ENCODE results near the gene INIP. TPM values are rescaled to one million over a fixed set of nuclear protein-coding genes. Genes with fewer than 3 reads are reported as not detected.
A peak's percentile ranks its signal among the peaks of the same experiment; 100 is the strongest.
"Not testable (repeated sequence)": the region's sequence is repeated elsewhere in the genome, so short reads cannot be mapped to it uniquely, and the experiment has no call there.

Gene INIP
- total RNA-seq, 5 donors from 2014 or later (not counting 1 experiment from before 2014, with no cell fraction given) = 13.6 to 27.4 (median 22.6) TPM

DNA sequence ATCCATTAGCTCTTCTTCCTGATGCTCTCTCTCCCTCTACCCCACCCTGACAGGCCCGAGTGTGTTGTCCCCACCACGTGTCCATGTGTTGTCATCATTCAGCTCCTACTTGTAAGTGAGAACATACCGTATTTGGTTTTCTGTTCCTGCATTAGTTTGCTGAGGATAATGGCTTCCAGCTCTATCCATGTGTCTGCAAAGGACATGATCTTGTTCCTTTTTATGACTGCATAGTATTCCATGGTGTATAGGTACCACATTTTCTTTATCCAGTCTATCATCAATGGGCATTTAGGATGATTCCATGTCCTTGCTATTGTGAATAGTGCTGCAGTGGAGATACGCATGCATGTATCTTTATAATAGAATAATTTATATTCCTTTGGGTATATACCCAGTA is 44.7 kb downstream of the INIP start:
- not testable (repeated sequence) for H3K27me3 ChIP-seq (replicated peaks in 1 of 2; ENCODE audit: control insufficient read depth in 2 of 2, extremely low read depth in 1 of 2, insufficient read depth in 2 of 2, low read length in 1 of 2); H3K27me3 Mint-ChIP-seq; H3K4me1 ChIP-seq (ENCODE audit: control insufficient read depth in 1 of 2, extremely low read depth in 1 of 2, insufficient read depth in 2 of 2, low read length in 2 of 2); H3K9me3 Mint-ChIP-seq; H3K9me3 ChIP-seq; H3K27ac Mint-ChIP-seq; H3K27ac ChIP-seq (ENCODE audit: low read length); H3K4me1 Mint-ChIP-seq; H3K36me3 ChIP-seq (ENCODE audit: control insufficient read depth in 2 of 2, extremely low read depth in 1 of 2, insufficient read depth in 1 of 2, low read length in 1 of 2); DNase-seq; H3K4me3 Mint-ChIP-seq; H3K4me3 ChIP-seq (ENCODE audit: control insufficient read depth in 1 of 2, extremely low read depth in 1 of 2, low read length in 1 of 2); H3K36me3 Mint-ChIP-seq; ATAC-seq (replicated peaks in 1 of 4)
- WGBS (ENCODE audit: insufficient coverage) = no CpG with 5 or more reads among the region's 4 CpGs
- ChIA-PET CTCF (interaction anchor here in 1 of 2 donors (0.6 kb wide), 1 partner anchor 543 kb away, joined by 7 read pairs; no protein-coding TSS in a partner anchor), POLR2A (interaction anchor here (0.6 to 0.8 kb wide), 2 partner anchors 188 to 231 kb away, joined by 5 read pairs; no protein-coding TSS in a partner anchor)

DNA sequence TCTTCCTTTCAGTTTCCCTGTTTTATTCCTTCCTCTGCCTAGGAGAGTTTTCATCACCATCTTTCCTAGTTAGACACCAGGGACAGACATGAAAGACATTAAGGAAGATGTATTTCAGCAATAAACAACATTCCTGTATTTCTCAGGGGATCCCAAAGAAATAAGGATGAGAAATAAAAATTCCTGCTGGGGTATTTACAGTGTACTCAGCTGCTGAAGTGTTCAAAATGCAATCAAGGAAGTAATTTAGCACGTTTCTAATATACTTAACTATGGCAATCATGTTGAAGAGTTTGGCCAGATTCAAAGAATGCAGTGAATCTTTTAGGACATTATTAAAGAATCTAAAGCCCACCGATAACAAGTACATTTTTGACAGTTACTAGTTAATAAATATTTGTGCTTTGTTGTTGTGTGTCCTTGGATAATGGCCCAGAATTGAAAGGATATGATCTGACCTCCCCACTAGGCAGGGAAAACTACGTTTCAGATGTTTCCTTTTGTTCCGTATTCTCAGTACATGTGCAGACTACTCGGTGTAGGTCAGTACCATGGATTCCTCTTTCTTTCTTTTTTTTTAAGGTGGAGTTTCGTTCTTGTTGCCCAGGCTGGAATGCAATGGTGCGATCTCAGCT is 46.8 kb downstream of the INIP start:
- WGBS (ENCODE audit: insufficient coverage) = 92% methylated on average over 2 of the region's 7 CpGs
- no peaks in the 10 kb centered on the region for H3K36me3 ChIP-seq (ENCODE audit: control insufficient read depth in 2 of 2, extremely low read depth in 1 of 2, insufficient read depth in 1 of 2, low read length in 1 of 2)
- H3K4me1 Mint-ChIP-seq = no peaks in the 10 kb centered on the region
- no peak for DNase-seq
- H3K27me3 Mint-ChIP-seq = peaks cover 0 to 3% of the 10 kb centered on the region in 2 donors
- H3K9me3 ChIP-seq = no peaks in the 10 kb centered on the region
- ATAC-seq (replicated peaks in 1 of 4) = no peak
- no peak overlapping the region for H3K27ac ChIP-seq (ENCODE audit: low read length)
- POLR2A ChIA-PET = no interaction called here
- H3K27me3 ChIP-seq (replicated peaks in 1 of 2; ENCODE audit: control insufficient read depth in 2 of 2, extremely low read depth in 1 of 2, insufficient read depth in 2 of 2, low read length in 1 of 2) = no peaks in the 10 kb centered on the region
- H3K36me3 Mint-ChIP-seq = no peaks in the 10 kb centered on the region
- H3K4me1 ChIP-seq (ENCODE audit: control insufficient read depth in 1 of 2, extremely low read depth in 1 of 2, insufficient read depth in 2 of 2, low read length in 2 of 2) = no peaks in the 10 kb centered on the region
- CTCF ChIA-PET = no interaction called here
- H3K9me3 Mint-ChIP-seq = no peaks in the 10 kb centered on the region
- no peak overlapping the region for H3K27ac Mint-ChIP-seq
- no peak overlapping the region for H3K4me3 Mint-ChIP-seq
- H3K4me3 ChIP-seq (ENCODE audit: control insufficient read depth in 1 of 2, extremely low read depth in 1 of 2, low read length in 1 of 2) = no peak overlapping the region

DNA sequence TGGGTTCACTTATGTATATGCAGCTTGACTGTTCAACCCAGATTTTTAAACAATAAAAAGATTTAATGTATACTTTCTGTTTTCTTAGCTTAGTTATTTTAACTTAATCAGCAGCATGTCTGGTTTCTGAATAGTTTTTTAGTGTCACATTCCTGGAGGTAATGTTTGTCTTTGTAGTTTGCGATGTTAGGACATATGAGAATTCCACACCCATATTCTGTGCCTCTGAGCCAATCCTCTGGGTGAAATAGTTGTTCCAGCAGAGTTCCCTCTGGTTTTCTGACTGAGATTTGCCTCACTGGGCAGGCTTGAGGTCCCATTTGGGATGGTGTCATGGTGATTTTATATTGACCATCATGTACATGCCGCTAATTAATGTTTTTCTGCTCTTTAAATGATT is 48.6 kb downstream of the INIP start:
- no peaks in the 10 kb centered on the region for H3K9me3 Mint-ChIP-seq
- WGBS (ENCODE audit: insufficient coverage) = no CpG with 5 or more reads among the region's 2 CpGs
- H3K27me3 Mint-ChIP-seq = peaks cover 0 to 3% of the 10 kb centered on the region in 2 donors
- H3K4me3 Mint-ChIP-seq = no peak overlapping the region
- H3K4me1 Mint-ChIP-seq = no peaks in the 10 kb centered on the region
- no peaks in the 10 kb centered on the region for H3K36me3 Mint-ChIP-seq
- no peaks in the 10 kb centered on the region for H3K27me3 ChIP-seq (replicated peaks in 1 of 2; ENCODE audit: control insufficient read depth in 2 of 2, extremely low read depth in 1 of 2, insufficient read depth in 2 of 2, low read length in 1 of 2)
- no peak overlapping the region for H3K27ac Mint-ChIP-seq
- ATAC-seq (replicated peaks in 1 of 4) (no peak), DNase-seq (no peak)
- H3K4me3 ChIP-seq (ENCODE audit: control insufficient read depth in 1 of 2, extremely low read depth in 1 of 2, low read length in 1 of 2) = no peak overlapping the region
- ChIA-PET CTCF (interaction anchor here (0.6 kb wide), 2 partner anchors 9 to 368 kb away, joined by 3 read pairs; no protein-coding TSS in a partner anchor), POLR2A (no interaction called here)
- H3K27ac ChIP-seq (ENCODE audit: low read length) = no peak overlapping the region
- no peaks in the 10 kb centered on the region for H3K9me3 ChIP-seq
- H3K4me1 ChIP-seq (ENCODE audit: control insufficient read depth in 1 of 2, extremely low read depth in 1 of 2, insufficient read depth in 2 of 2, low read length in 2 of 2) = no peaks in the 10 kb centered on the region
- no peaks in the 10 kb centered on the region for H3K36me3 ChIP-seq (ENCODE audit: control insufficient read depth in 2 of 2, extremely low read depth in 1 of 2, insufficient read depth in 1 of 2, low read length in 1 of 2)

DNA sequence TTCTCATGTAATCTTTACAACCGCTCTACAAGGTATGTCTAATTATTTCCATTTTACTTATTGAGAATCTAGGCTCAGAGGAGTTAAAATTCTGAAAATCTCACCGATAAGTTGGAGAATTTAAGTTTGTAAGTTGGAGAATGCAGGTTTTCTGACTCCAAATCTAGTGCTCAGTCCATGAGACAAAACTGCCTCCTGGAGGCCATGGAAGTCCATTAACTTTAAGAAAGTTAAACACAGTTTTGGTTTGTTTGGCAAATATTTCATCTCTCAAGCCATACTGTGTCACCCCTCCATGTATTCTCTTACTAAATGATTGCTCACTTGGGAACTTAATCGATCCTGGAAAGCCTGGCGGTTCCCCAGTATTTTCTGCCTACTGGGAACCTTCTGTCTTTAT is 52.6 kb downstream of the INIP start:
- Mint-ChIP-seq H3K36me3 (no peaks in the 10 kb centered on the region), H3K27ac (no peak overlapping the region), H3K4me1 (no peaks in the 10 kb centered on the region), H3K9me3 (no peaks in the 10 kb centered on the region), H3K4me3 (no peak overlapping the region), H3K27me3 (peaks cover 0 to 3% of the 10 kb centered on the region in 2 donors)
- Histone ChIP-seq H3K27me3 (replicated peaks in 1 of 2; ENCODE audit: control insufficient read depth in 2 of 2, extremely low read depth in 1 of 2, insufficient read depth in 2 of 2, low read length in 1 of 2) (no peaks in the 10 kb centered on the region), H3K27ac (ENCODE audit: low read length) (no peak overlapping the region), H3K4me1 (ENCODE audit: control insufficient read depth in 1 of 2, extremely low read depth in 1 of 2, insufficient read depth in 2 of 2, low read length in 2 of 2) (no peaks in the 10 kb centered on the region), H3K9me3 (no peaks in the 10 kb centered on the region), H3K36me3 (ENCODE audit: control insufficient read depth in 2 of 2, extremely low read depth in 1 of 2, insufficient read depth in 1 of 2, low read length in 1 of 2) (no peaks in the 10 kb centered on the region), H3K4me3 (ENCODE audit: control insufficient read depth in 1 of 2, extremely low read depth in 1 of 2, low read length in 1 of 2) (no peak overlapping the region)
- no CpG with 5 or more reads among the region's 4 CpGs for WGBS (ENCODE audit: insufficient coverage)
- ChIA-PET POLR2A (interaction anchor here in 1 of 2 donors (0.7 kb wide), 1 partner anchor 16 kb away, joined by 3 read pairs; no protein-coding TSS in a partner anchor), CTCF (interaction anchor here in 1 of 2 donors (0.6 kb wide), 1 partner anchor 432 kb away, joined by 3 read pairs; no protein-coding TSS in a partner anchor)
- ATAC-seq (replicated peaks in 1 of 4) = no peak
- peak in 1 of 35 experiments; percentile 6 for DNase-seq

DNA sequence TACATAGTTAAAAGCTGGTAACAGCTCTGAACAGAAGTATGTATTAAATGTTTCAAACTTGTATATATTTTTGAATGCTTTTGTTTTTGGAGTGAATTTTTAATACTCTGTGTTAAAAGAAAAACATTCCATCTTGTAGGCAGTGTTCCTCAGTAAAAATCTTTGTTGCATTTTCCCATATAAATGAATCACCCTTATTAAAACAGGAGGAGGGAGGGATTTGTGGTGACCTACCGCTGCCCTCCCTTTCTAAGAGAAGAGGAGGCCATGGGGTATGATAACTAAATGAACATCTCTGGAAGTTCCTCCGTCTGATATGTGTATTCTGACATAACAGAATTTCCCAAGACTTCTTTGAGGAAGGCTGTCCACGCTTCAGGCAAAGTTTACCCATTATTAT is 53.4 kb downstream of the INIP start:
- no CpG with 5 or more reads among the region's 3 CpGs for WGBS (ENCODE audit: insufficient coverage)
- H3K27ac Mint-ChIP-seq = no peak overlapping the region
- no peaks in the 10 kb centered on the region for H3K4me1 Mint-ChIP-seq
- ChIA-PET POLR2A (interaction anchor here in 1 of 2 donors (0.7 kb wide), 1 partner anchor 17 kb away, joined by 3 read pairs; no protein-coding TSS in a partner anchor), CTCF (interaction anchor here in 1 of 2 donors (0.5 kb wide), 1 partner anchor 1261 kb away, joined by 4 read pairs; no protein-coding TSS in a partner anchor)
- peaks cover 0 to 3% of the 10 kb centered on the region in 2 donors for H3K27me3 Mint-ChIP-seq
- H3K4me3 ChIP-seq (ENCODE audit: control insufficient read depth in 1 of 2, extremely low read depth in 1 of 2, low read length in 1 of 2) = no peak overlapping the region
- ATAC-seq (replicated peaks in 1 of 4) (no peak), DNase-seq (no peak)
- H3K4me1 ChIP-seq (ENCODE audit: control insufficient read depth in 1 of 2, extremely low read depth in 1 of 2, insufficient read depth in 2 of 2, low read length in 2 of 2) = no peaks in the 10 kb centered on the region
- H3K9me3 ChIP-seq = no peaks in the 10 kb centered on the region
- H3K9me3 Mint-ChIP-seq = no peaks in the 10 kb centered on the region
- H3K27me3 ChIP-seq (replicated peaks in 1 of 2; ENCODE audit: control insufficient read depth in 2 of 2, extremely low read depth in 1 of 2, insufficient read depth in 2 of 2, low read length in 1 of 2) = no peaks in the 10 kb centered on the region
- no peaks in the 10 kb centered on the region for H3K36me3 ChIP-seq (ENCODE audit: control insufficient read depth in 2 of 2, extremely low read depth in 1 of 2, insufficient read depth in 1 of 2, low read length in 1 of 2)
- no peak overlapping the region for H3K4me3 Mint-ChIP-seq
- no peak overlapping the region for H3K27ac ChIP-seq (ENCODE audit: low read length)
- H3K36me3 Mint-ChIP-seq = no peaks in the 10 kb centered on the region

DNA sequence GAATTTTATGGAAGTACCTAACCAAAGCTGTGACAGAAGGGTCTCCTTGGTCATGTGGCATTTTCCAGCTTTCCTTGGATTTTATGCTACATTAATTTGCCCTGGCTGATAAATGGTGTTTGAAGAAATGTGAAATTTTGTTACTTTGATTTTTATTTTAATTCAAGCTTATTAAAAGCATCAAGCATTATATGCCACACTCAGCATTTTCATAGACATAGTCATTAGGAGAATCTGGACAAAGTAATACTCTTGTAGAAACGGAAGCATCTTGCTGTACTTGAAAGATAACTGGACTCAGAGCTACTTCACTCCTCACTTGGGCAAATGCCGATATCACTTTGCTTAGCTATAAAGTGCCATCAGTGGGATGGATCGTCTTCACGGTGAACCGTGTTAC is 54.2 kb downstream of the INIP start:
- CTCF ChIA-PET = interaction anchor here (0.5 to 0.7 kb wide), 3 partner anchors 54 to 237 kb away, joined by 3 to 6 read pairs (median 4); no protein-coding TSS in a partner anchor
- Histone ChIP-seq H3K27ac (ENCODE audit: low read length) (no peak overlapping the region), H3K4me1 (ENCODE audit: control insufficient read depth in 1 of 2, extremely low read depth in 1 of 2, insufficient read depth in 2 of 2, low read length in 2 of 2) (no peaks in the 10 kb centered on the region), H3K4me3 (ENCODE audit: control insufficient read depth in 1 of 2, extremely low read depth in 1 of 2, low read length in 1 of 2) (no peak overlapping the region), H3K36me3 (ENCODE audit: control insufficient read depth in 2 of 2, extremely low read depth in 1 of 2, insufficient read depth in 1 of 2, low read length in 1 of 2) (no peaks in the 10 kb centered on the region), H3K27me3 (replicated peaks in 1 of 2; ENCODE audit: control insufficient read depth in 2 of 2, extremely low read depth in 1 of 2, insufficient read depth in 2 of 2, low read length in 1 of 2) (no peaks in the 10 kb centered on the region), H3K9me3 (no peaks in the 10 kb centered on the region)
- Mint-ChIP-seq H3K9me3 (no peaks in the 10 kb centered on the region), H3K4me3 (no peak overlapping the region), H3K4me1 (no peaks in the 10 kb centered on the region), H3K36me3 (peaks cover 2% of the 10 kb centered on the region), H3K27ac (no peak overlapping the region), H3K27me3 (peaks cover 0 to 3% of the 10 kb centered on the region in 2 donors)
- ATAC-seq (replicated peaks in 1 of 4) = no peak
- WGBS (ENCODE audit: insufficient coverage) = no CpG with 5 or more reads among the region's 5 CpGs
- POLR2A ChIA-PET = interaction anchor here in 1 of 2 donors (0.5 to 0.7 kb wide), 2 partner anchors 43 to 99 kb away, joined by 3 to 5 read pairs; no protein-coding TSS in a partner anchor
- DNase-seq = no peak

All from T-cell (primary cell).